Measurements from ENCODE around the gene CACNA1H.
"Not testable (repeated sequence)": the region's sequence is repeated elsewhere in the genome, so short reads cannot be mapped to it uniquely, and the experiment has no call there.

CACNA1H gene

DNA sequence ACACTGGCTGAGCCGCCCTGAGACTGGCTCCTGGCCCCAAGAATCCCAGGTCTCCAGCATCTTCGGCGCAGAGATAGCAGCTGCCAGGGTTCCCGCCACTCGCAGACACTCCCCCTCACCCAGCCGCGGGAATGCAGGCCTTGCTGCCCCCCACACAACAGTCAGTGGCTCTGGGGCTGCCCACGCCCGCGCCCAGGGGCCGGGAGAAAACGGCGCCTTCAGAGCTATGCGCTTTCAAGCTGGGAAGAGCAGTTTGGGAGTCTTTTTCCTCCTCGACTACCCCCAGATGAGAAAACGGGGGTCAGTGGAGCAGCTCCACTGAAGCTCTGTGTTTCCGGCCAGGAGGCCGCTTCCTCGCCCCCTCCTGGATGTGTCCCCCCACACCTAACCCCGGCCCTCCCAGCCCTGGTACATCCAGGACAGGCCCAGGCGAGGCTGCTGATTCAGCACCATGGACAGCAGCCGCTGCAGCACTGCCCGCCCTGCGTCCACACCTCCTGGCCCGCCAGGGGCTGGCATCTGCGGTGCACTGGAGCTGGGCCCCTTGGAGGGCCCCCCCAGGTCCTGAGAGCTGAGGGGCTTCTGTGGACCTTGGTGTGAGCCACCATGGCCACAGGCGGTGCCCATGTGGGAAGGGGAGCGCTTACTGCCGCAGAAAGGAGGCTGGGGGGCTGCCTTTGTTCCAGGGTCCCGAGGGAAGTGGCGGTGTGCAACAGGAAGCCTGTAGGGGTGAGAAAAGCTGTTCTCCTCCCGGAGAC is 35.7 kb downstream of the CACNA1H start:
- TF ChIP-seq, protein P1, sequence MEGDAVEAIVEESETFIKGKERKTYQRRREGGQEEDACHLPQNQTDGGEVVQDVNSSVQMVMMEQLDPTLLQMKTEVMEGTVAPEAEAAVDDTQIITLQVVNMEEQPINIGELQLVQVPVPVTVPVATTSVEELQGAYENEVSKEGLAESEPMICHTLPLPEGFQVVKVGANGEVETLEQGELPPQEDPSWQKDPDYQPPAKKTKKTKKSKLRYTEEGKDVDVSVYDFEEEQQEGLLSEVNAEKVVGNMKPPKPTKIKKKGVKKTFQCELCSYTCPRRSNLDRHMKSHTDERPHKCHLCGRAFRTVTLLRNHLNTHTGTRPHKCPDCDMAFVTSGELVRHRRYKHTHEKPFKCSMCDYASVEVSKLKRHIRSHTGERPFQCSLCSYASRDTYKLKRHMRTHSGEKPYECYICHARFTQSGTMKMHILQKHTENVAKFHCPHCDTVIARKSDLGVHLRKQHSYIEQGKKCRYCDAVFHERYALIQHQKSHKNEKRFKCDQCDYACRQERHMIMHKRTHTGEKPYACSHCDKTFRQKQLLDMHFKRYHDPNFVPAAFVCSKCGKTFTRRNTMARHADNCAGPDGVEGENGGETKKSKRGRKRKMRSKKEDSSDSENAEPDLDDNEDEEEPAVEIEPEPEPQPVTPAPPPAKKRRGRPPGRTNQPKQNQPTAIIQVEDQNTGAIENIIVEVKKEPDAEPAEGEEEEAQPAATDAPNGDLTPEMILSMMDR (IDR thresholded peaks at IDR 0.05; ENCODE audit: low read depth, low read length) = no peak
- no peak for DNase-seq (ENCODE audit: extremely low read depth, low read depth)

DNA sequence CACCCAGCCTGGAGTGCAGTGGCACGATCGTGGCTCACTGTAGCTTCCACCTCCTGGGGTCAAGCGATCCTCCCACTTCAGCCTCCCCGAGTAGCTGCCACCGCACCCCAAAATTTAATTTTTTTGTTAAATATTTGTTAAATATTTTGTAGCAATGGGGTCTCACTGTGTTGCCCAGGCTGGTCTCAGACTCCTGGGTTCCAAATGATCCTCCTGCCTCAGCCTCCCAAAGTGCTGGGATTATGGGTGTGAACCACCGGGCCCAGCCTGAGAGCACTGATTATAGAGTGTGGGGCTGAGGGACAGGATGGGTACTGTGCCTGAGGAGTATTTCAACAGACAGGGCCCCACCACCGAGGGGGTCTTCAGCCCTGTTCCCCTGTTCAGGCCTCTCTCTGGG is 36.5 kb downstream of the CACNA1H start:
- TF ChIP-seq, protein P1 (IDR thresholded peaks at IDR 0.05; ENCODE audit: low read depth, low read length) = no peak
- no peak for DNase-seq (ENCODE audit: extremely low read depth, low read depth)

DNA sequence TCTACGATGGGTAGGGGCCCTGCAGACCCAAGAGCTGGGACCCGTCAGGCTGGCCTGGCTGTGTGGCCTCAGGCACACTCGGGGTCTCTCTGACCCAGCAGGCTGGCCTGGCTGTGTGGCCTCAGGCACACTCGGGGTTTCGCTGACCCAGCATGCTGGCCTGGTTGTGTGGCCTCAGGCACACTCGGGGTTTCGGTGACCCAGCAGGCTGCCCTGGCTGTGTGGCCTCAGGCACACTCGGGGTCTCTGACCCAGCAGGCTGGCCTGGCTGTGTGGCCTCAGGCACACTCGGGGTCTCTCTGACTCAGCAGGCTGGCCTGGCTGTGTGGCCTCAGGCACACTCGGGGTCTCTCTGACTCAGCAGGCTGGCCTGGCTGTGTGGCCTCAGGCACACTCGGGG is 37.9 kb downstream of the CACNA1H start:
- not testable (repeated sequence) for DNase-seq (ENCODE audit: extremely low read depth, low read depth)

DNA sequence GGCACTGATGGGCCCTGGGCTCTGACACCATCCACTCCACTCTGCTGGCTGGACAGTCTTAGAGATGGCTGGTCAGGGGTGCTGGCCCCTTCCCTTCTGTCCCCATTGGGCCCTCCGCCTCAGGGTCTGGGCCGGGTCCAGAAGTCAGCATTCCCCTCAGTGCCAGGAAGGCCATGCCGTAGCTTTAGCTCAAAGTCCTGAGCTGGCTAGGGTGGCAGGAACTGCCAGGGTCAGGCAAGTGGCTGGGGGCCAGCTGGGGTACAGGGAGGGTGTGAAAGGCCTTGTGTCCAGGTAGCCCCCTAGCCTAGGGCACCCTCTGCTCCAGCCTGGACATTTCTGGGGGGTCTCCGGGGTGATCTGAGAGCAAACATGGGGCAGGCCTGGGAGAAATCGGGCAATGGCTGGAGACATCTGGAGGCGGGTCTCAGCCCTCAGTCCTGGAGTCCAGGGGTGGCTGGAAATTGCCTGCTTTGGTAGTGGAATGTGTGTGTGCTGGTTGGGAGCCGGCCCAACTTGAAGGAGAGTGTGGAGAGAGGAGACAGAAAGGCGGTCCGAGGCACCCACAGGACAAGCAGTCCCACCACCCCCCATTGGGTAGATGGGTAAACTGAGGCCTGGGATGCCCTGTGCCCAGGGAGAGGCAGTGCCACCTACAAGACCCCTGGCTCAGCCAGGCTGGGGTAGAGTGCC is 39.6 kb downstream of the CACNA1H start:
- no peak for DNase-seq (ENCODE audit: extremely low read depth, low read depth)
- TF ChIP-seq, protein P1 (IDR thresholded peaks at IDR 0.05; ENCODE audit: low read depth, low read length) = no peak

DNA sequence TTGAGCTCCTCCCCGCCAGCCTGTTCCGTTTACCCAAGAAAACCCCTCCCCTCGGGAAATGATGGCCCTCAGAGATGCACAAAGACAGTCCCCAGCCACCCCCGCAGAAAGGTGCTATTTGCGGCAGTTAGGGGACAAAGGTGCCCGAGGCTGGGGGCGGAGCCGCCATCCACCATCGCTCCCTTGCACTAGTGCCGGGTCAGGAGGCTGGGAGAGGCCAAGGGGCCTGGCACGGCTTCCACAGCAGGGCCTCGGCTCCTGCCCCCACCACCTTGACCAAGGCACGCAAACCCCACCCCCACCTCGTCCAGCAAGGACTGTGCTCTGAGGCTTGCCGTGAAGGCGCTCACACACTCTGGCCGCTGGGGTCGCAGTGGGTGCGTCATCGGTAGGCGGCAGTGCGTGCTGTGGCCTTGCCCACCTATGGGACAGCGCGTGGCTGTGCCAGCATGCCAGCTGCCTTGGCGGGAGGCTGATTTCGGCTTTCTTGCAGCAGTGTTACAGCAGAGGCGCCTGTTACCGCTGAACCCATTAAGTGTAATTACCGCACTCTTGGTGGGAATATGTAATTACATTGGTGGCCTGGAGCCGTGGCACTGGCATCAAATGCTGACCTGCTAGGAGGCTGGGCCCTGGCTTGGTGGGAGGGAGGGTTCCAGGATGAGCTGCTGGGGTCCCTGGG is 40.4 kb downstream of the CACNA1H start:
- TF ChIP-seq, protein P1 (IDR thresholded peaks at IDR 0.05; ENCODE audit: low read depth, low read length) = no peak
- no peak for DNase-seq (ENCODE audit: extremely low read depth, low read depth)

DNA sequence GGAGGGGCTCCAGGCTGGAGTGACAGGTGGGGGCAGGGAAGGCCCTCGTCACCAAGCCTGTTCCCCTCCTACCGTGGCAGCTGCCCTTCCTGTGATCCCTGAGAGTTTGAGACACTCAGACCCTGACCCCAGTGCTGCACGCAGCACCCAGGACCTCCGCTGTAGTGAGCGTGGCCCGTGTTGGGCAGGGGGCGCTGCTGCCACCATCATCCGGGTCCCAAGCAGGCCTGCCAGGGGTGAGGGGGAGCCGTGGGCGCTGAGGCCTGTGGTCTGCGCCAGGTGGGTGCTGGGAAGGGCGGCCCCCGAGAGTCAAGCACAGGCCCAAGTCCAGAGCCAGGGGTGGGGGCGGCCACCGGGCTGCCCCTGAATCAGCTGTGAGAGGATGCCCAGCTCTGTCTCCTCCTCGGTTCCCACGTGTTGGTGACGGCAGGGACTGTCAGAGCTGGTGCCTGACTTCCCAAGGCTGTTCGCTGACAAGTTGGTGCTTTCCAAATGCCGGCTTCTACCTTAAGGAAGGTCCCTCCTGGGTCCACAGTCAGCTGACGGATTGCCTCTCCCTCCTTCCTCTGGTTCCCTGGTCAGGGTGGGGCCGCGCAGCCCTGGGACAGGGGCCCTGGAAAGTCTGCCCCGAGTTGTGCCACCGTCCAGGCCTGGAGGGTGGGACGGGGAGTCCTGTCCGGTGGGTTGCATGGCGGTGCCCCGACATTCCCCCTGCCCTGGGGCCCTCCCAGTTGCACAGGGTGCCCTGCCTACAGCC is 41.1 kb downstream of the CACNA1H start:
- TF ChIP-seq, protein P1 (IDR thresholded peaks at IDR 0.05; ENCODE audit: low read depth, low read length) = no peak
- DNase-seq (ENCODE audit: extremely low read depth, low read depth) = no peak

DNA sequence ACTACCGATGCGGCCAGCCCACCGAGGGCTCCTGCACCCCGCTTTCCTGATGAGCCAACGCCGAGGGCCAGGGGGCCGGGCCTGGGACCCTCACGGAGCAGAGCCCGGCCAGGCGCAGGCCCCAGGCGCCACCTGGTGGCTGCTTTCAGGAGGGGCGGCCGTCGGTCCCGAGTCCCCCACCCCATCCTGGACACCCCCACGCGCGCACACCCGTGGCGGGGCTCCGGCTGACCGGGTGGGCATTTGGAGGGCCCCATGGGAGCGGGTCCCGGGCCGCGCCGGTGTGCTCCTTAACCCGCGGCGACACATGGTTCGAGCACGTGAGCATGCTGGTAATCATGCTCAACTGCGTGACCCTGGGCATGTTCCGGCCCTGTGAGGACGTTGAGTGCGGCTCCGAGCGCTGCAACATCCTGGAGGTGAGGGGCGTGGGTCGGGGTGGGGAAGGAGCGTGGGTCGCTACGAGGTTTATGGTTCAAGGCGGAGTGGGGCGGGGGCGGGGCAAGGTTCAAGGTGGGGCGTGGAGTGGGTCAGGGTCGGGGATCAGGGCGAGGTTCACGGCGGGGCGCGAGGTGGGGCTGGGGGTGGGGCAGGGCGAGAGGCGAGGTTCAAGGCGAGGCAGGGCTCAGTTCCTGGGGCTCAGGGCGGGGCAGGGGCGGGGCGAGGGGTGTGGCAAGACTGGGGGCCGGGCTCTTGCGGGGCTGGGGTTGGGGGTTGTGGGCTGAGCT is 41.9 kb downstream of the CACNA1H start:
- DNase-seq (ENCODE audit: extremely low read depth, low read depth) = no peak
- TF ChIP-seq, protein P1 (IDR thresholded peaks at IDR 0.05; ENCODE audit: low read depth, low read length) = peak; percentile 68
